Fibroblast of the aortic adventitia (primary cell): ENCODE data around the gene DNAI2. TPM values are rescaled to one million over a fixed set of nuclear protein-coding genes. Genes with fewer than 3 reads are reported as not detected.

Experiments
- DNase-seq: peaks from one replicate; pipeline ENCODE4 v3.0.0-alpha.2; 2010; ENCODE audit warnings: low read depth
- H3K4me3 ChIP-seq: 2 replicates; pipeline ENCODE4 v1.5.1; 2011; ENCODE audit warnings: low read depth, mild to moderate bottlenecking, control low read depth, low read length, moderate library complexity
- CTCF ChIP-seq: IDR thresholded peaks from 2 replicates; pipeline ENCODE4 v1.5.1; 2011; ENCODE audit warnings: mild to moderate bottlenecking, low read length, control low read depth, inconsistent platforms; ENCODE audit not compliant: insufficient read depth
- total RNA-seq: library from RNA; depleted of rRNA; stranded (reverse); fragments of >200 nt; gene quantifications from 2 replicates; pipeline ENCODE4 v1.2.3, GENCODE V29; 2012; ENCODE audit warnings: low replicate concordance

The DNAI2 gene
- total RNA-seq, 1 donor = not detected

GRCh38 chr17:74237321-74237720 is 36.7 kb upstream of the DNAI2 start:
- no peak overlapping the region for H3K4me3 ChIP-seq
- no peak for DNase-seq
- TF ChIP-seq CTCF = no peak

GRCh38 chr17:74239172-74239571 is 34.9 kb upstream of the DNAI2 start:
- no peak overlapping the region for H3K4me3 ChIP-seq
- TF ChIP-seq CTCF = no peak
- peak; percentile 79 for DNase-seq

- no peak overlapping the region for H3K4me3 ChIP-seq
- TF ChIP-seq CTCF = no peak
- DNase-seq = peak; percentile 86
Measured at GRCh38 chr17:74240618-74241205, 33.3 kb upstream of the DNAI2 start.

- no peak overlapping the region for H3K4me3 ChIP-seq
- no peak for TF ChIP-seq CTCF
- peak; percentile 16 for DNase-seq
Measured at GRCh38 chr17:74241431-74241830, 32.6 kb upstream of the DNAI2 start.

GRCh38 chr17:74241847-74242246 is 32.2 kb upstream of the DNAI2 start:
- TF ChIP-seq CTCF = no peak
- no peak for DNase-seq
- H3K4me3 ChIP-seq = no peak overlapping the region

GRCh38 chr17:74243013-74243755 is 30.9 kb upstream of the DNAI2 start:
- no peak for TF ChIP-seq CTCF
- no peak overlapping the region for H3K4me3 ChIP-seq
- no peak for DNase-seq

- TF ChIP-seq CTCF = no peak
- no peak overlapping the region for H3K4me3 ChIP-seq
- no peak for DNase-seq
Measured at GRCh38 chr17:74244128-74244527, 29.9 kb upstream of the DNAI2 start.
